ENCODE measurements around the gene NAT14. TPM values are rescaled to one million over a fixed set of nuclear protein-coding genes. Genes with fewer than 3 reads are reported as not detected.

Gene NAT14, protein sequence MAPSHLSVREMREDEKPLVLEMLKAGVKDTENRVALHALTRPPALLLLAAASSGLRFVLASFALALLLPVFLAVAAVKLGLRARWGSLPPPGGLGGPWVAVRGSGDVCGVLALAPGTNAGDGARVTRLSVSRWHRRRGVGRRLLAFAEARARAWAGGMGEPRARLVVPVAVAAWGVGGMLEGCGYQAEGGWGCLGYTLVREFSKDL
- 22.1 and 25.9 TPM in 2 replicates for total RNA-seq (2014; rRNA removed; shearing (Covaris generic))

- H3K4me1 ChIP-seq, result peaks cover 30% of the 10 kb centered on the region
- H3K36me3 ChIP-seq, result no peaks in the 10 kb centered on the region
- no peaks in the 10 kb centered on the region for H3K9me3 ChIP-seq (replicated peaks)
- peak within 1 kb of the TSS; percentile 37; the same call in 1 of the 2 replicates for H3K27ac ChIP-seq
- peak; percentile 77 to 80 for DNase-seq
- H3K4me3 ChIP-seq, result peak within 1 kb of the TSS; percentile 73
- H3K27me3 ChIP-seq, result no peaks in the 10 kb centered on the region
Observed at GRCh38 chr19:55484593-55485438, at the start of gene NAT14. TSS of gene NAT14 (plus strand) at chr19:55485188. CDS start at chr19:55485709, 521 bp downstream.

DNA sequence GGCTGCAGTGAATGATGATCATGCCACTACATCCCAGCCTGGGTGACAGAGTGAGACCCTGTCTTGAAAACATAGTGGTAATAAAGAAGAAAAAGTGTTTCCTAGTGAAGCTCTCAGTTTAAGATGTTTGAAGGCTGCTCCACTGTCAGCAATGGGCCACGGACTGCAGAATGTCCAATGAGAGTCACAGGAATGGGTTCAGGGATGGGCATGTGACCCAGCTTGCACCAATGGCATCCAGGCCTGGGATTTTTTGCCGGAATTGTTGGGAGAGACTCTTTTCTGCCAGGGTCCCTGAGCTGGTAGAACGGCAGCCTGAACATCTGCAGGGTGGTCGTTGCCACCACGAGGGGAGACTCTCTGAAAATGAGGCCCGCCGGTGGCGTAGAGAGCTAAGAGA is 48.1 kb upstream of the NAT14 start:
- Histone ChIP-seq H3K4me1 (no peaks in the 10 kb centered on the region), H3K9me3 (replicated peaks) (no peaks in the 10 kb centered on the region), H3K27ac (no peak overlapping the region), H3K4me3 (no peak overlapping the region), H3K36me3 (no peaks in the 10 kb centered on the region), H3K27me3 (no peaks in the 10 kb centered on the region)
- DNase-seq, result no peak

DNA sequence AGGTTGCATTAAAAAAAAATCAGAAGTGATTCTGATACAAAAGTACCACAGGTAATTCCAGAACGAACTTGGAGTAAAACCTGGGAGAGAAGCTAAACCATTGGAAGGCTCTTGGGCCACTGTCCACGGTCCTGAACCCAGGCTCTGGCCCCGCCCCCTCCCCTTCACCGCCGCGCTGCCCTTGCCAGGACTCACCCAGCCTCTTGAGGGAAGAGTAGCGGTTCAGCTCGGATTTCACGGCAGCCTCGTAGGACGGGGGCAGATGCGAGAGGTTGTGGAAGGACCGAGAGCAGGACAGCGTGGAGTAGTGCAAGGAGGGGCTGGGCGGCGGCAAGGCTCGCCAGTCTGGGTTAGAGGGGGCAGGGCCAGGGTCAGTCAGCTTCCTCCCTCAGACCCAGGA is 47.6 kb upstream of the NAT14 start:
- Histone ChIP-seq H3K4me1 (no peaks in the 10 kb centered on the region), H3K27me3 (no peaks in the 10 kb centered on the region), H3K27ac (no peak overlapping the region), H3K4me3 (no peak overlapping the region), H3K9me3 (replicated peaks) (no peaks in the 10 kb centered on the region), H3K36me3 (no peaks in the 10 kb centered on the region)
- DNase-seq, result peak; percentile 88 to 92

DNA sequence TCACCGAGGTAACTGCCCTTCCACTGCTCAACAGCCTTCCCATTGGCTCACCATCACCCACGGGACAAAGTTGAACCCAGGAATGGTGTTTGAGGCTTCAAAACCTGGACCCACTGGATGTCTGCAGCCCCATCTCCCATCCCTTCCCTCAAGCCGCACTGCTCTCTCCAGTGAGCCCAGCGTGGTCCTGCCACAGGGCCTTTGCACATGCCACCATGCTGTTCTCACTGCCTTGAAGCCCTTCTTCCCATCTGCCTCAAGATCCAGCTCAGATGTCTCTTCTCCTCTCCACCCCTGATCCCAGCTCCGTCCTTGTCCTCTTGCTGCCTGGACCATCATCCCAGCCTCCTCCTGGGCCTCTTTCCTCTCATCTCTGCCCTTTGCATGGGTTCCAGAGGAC is 45.9 kb upstream of the NAT14 start:
- no peaks in the 10 kb centered on the region for H3K9me3 ChIP-seq (replicated peaks)
- no peaks in the 10 kb centered on the region for H3K36me3 ChIP-seq
- H3K4me1 ChIP-seq, result no peaks in the 10 kb centered on the region
- H3K4me3 ChIP-seq, result no peak overlapping the region
- no peak overlapping the region for H3K27ac ChIP-seq
- DNase-seq, result no peak
- no peaks in the 10 kb centered on the region for H3K27me3 ChIP-seq

DNA sequence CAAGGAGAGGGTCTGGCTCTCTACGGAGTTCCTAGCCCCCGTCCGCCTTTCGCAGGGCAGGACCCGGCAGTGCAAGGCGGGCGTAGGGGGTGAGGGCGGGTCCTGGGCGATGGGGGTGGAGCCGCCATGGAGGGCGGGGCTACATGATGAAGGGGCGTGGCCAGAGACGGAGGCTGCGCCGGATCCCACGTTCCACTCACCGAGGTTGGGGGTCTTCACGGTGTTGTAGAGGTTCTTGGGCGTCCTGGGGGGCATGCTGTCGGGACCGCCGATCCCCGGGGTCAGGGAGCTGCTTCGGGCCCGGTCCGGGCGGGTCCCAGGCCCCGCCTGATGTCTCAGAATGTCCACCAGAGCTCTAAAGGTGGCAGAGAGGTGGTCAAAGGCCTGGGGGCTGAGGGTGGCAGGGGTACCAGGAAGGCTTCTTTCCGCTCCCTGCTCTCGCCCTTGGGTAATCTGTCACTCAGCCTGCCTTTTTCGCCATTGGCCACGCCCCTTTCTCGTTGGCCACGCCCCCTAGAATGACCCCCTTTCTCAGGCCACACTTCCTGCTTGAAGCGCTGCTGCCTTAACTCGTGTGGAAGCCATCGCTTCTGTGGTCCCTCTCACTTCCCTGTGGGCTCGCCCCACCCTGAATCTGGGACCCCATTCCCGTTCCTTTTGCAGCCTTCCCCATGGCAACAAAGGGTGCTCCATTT is 44.4 kb upstream of the NAT14 start:
- DNase-seq, result peak in 1 of 2 experiments; percentile 40
- H3K27me3 ChIP-seq, result no peaks in the 10 kb centered on the region

GRCh38 chr19:55441319-55441691 is 43.7 kb upstream of the NAT14 start:
- H3K9me3 ChIP-seq (replicated peaks), result no peaks in the 10 kb centered on the region
- no peaks in the 10 kb centered on the region for H3K27me3 ChIP-seq
- H3K4me3 ChIP-seq, result no peak overlapping the region
- H3K4me1 ChIP-seq, result no peaks in the 10 kb centered on the region
- DNase-seq, result no peak
- no peaks in the 10 kb centered on the region for H3K36me3 ChIP-seq
- H3K27ac ChIP-seq, result no peak overlapping the region

More for the DNA sequence above, 44.4 kb upstream of the NAT14 start:
- H3K36me3 ChIP-seq, result no peaks in the 10 kb centered on the region
- no peaks in the 10 kb centered on the region for H3K4me1 ChIP-seq
- H3K9me3 ChIP-seq (replicated peaks), result no peaks in the 10 kb centered on the region
- H3K27ac ChIP-seq, result no peak overlapping the region
- no peak overlapping the region for H3K4me3 ChIP-seq

- no peaks in the 10 kb centered on the region for H3K4me1 ChIP-seq
- no peak overlapping the region for H3K4me3 ChIP-seq
- H3K27ac ChIP-seq, result no peak overlapping the region
- H3K27me3 ChIP-seq, result no peaks in the 10 kb centered on the region
- H3K9me3 ChIP-seq (replicated peaks), result no peaks in the 10 kb centered on the region
- no peak for DNase-seq
- no peaks in the 10 kb centered on the region for H3K36me3 ChIP-seq
Observed at GRCh38 chr19:55441692-55442321, 43.2 kb upstream of the NAT14 start.

GRCh38 chr19:55442372-55442961 is 42.5 kb upstream of the NAT14 start:
- no peaks in the 10 kb centered on the region for H3K4me1 ChIP-seq
- no peak for DNase-seq
- no peaks in the 10 kb centered on the region for H3K36me3 ChIP-seq
- H3K27me3 ChIP-seq, result no peaks in the 10 kb centered on the region
- H3K4me3 ChIP-seq, result no peak overlapping the region
- H3K9me3 ChIP-seq (replicated peaks), result no peaks in the 10 kb centered on the region
- H3K27ac ChIP-seq, result no peak overlapping the region

- H3K27me3 ChIP-seq, result no peaks in the 10 kb centered on the region
- DNase-seq, result no peak
- H3K27ac ChIP-seq, result no peak within 1 kb of the TSS
- no peaks in the 10 kb centered on the region for H3K4me1 ChIP-seq
- no peaks in the 10 kb centered on the region for H3K9me3 ChIP-seq (replicated peaks)
- no peak within 1 kb of the TSS for H3K4me3 ChIP-seq
- no peaks in the 10 kb centered on the region for H3K36me3 ChIP-seq
Observed at GRCh38 chr19:55443045-55443823, 41.8 kb upstream of the NAT14 start, which contains the start of gene SHISA7. TSS of gene SHISA7 (minus strand) at chr19:55443300. CDS start at chr19:55442863, 437 bp downstream.

DNA sequence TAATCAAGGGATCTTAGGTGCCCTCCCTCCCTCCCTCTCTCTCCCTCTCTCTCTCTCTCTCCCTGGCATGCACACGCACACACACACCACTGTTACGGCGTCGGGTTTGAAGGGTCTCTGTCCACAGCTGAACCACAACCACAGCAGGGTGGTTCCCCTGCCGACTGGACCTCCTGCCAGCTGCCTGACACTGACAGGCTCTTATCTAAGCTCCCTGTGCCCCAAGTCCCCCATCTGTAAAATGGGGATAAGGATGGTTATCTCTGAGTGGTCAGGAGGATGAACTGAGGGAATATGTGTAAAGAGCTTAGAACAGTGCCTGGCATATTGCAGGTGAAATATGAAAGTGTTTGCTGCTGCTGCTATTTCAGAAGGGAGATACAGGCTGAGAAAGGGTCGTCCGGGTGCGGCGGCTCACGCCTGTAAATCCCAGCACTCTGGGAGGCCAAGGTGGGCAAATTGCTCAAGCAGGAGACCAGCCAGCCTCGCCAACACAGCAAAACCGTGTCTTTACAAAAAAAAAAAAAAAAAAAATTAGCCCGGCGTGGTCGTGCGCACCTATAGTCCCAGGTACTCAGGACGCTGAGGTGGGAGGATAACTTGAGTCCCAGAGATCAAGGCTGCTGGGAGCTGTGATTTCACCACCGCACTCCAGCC is 41.0 kb upstream of the NAT14 start:
- no peaks in the 10 kb centered on the region for H3K36me3 ChIP-seq
- no peaks in the 10 kb centered on the region for H3K27me3 ChIP-seq
- DNase-seq, result no peak
- H3K9me3 ChIP-seq (replicated peaks), result no peaks in the 10 kb centered on the region
- no peak overlapping the region for H3K27ac ChIP-seq
- no peaks in the 10 kb centered on the region for H3K4me1 ChIP-seq
- H3K4me3 ChIP-seq, result no peak overlapping the region

- no peaks in the 10 kb centered on the region for H3K9me3 ChIP-seq (replicated peaks)
- no peak overlapping the region for H3K4me3 ChIP-seq
- no peaks in the 10 kb centered on the region for H3K27me3 ChIP-seq
- no peak overlapping the region for H3K27ac ChIP-seq
- H3K4me1 ChIP-seq, result no peaks in the 10 kb centered on the region
- no peak for DNase-seq
- H3K36me3 ChIP-seq, result no peaks in the 10 kb centered on the region
Observed at GRCh38 chr19:55444646-55445045, 40.3 kb upstream of the NAT14 start.

- Histone ChIP-seq H3K36me3 (no peaks in the 10 kb centered on the region), H3K27ac (no peak overlapping the region), H3K9me3 (replicated peaks) (no peaks in the 10 kb centered on the region), H3K4me3 (no peak overlapping the region), H3K4me1 (no peaks in the 10 kb centered on the region), H3K27me3 (no peaks in the 10 kb centered on the region)
- DNase-seq, result no peak
Observed at GRCh38 chr19:55446060-55446459, 38.9 kb upstream of the NAT14 start.

- no peak overlapping the region for H3K4me3 ChIP-seq
- no peak overlapping the region for H3K27ac ChIP-seq
- no peaks in the 10 kb centered on the region for H3K36me3 ChIP-seq
- peak; percentile 38 to 47 for DNase-seq
- no peaks in the 10 kb centered on the region for H3K9me3 ChIP-seq (replicated peaks)
- H3K4me1 ChIP-seq, result no peaks in the 10 kb centered on the region
- H3K27me3 ChIP-seq, result no peaks in the 10 kb centered on the region
Observed at GRCh38 chr19:55447421-55448174, 37.4 kb upstream of the NAT14 start.

Data from SJCRH30 (cell line).